ENCODE measurements around the gene CAPS2.

CAPS2 gene

GRCh38 chr12:75245108-75245507 is 85.0 kb downstream of the CAPS2 start:
- H3K27me3 ChIP-seq (ENCODE audit: insufficient read depth, insufficient read length) = no peaks in the 10 kb centered on the region
- DNase-seq (ENCODE audit: low read depth, low spot score) = no peak

GRCh38 chr12:75239987-75240386 is 90.1 kb downstream of the CAPS2 start:
- Histone ChIP-seq H3K36me3 (ENCODE audit: insufficient read depth, insufficient read length, low read length) (no peaks in the 10 kb centered on the region), H3K27me3 (ENCODE audit: insufficient read depth, insufficient read length) (no peaks in the 10 kb centered on the region), H3K4me3 (ENCODE audit: insufficient read length, low read depth) (no peak overlapping the region), H3K9me3 (ENCODE audit: insufficient read depth, low read length) (no peaks in the 10 kb centered on the region), H3K9ac (ENCODE audit: insufficient read length, low read depth) (no peak overlapping the region), H3K4me1 (ENCODE audit: insufficient read depth, insufficient read length) (no peaks in the 10 kb centered on the region)
- TF ChIP-seq YY1 (IDR thresholded peaks at IDR 0.05; ENCODE audit: insufficient read depth, insufficient read length) (no peak), ZNF274 (IDR thresholded peaks at IDR 0.05; ENCODE audit: low read depth, low read length) (no peak)
- no peak for DNase-seq (ENCODE audit: low read depth, low spot score)

More at GRCh38 chr12:75245108-75245507, 85.0 kb downstream of the CAPS2 start:
- Histone ChIP-seq H3K36me3 (ENCODE audit: insufficient read depth, insufficient read length, low read length) (no peaks in the 10 kb centered on the region), H3K4me3 (ENCODE audit: insufficient read length, low read depth) (no peak overlapping the region), H3K9ac (ENCODE audit: insufficient read length, low read depth) (no peak overlapping the region), H3K4me1 (ENCODE audit: insufficient read depth, insufficient read length) (no peaks in the 10 kb centered on the region), H3K9me3 (ENCODE audit: insufficient read depth, low read length) (no peaks in the 10 kb centered on the region)
- TF ChIP-seq ZNF274 (IDR thresholded peaks at IDR 0.05; ENCODE audit: low read depth, low read length) = no peak
- TF ChIP-seq SUZ12 (IDR thresholded peaks at IDR 0.05; ENCODE audit: extremely low read depth, insufficient read depth, insufficient read length) = no peak
- no peak for TF ChIP-seq YY1 (IDR thresholded peaks at IDR 0.05; ENCODE audit: insufficient read depth, insufficient read length)

GRCh38 chr12:75236206-75236605 is 93.9 kb downstream of the CAPS2 start:
- H3K4me1 ChIP-seq (ENCODE audit: insufficient read depth, insufficient read length) = no peaks in the 10 kb centered on the region
- no peak for DNase-seq (ENCODE audit: low read depth, low spot score)
- no peak for TF ChIP-seq ZNF274 (IDR thresholded peaks at IDR 0.05; ENCODE audit: low read depth, low read length)
- TF ChIP-seq SUZ12 (IDR thresholded peaks at IDR 0.05; ENCODE audit: extremely low read depth, insufficient read depth, insufficient read length) = no peak
- TF ChIP-seq YY1 (IDR thresholded peaks at IDR 0.05; ENCODE audit: insufficient read depth, insufficient read length) = no peak

GRCh38 chr12:75227132-75227531 is 103.0 kb downstream of the CAPS2 start:
- no peak for TF ChIP-seq YY1 (IDR thresholded peaks at IDR 0.05; ENCODE audit: insufficient read depth, insufficient read length)
- no peak for TF ChIP-seq ZNF274 (IDR thresholded peaks at IDR 0.05; ENCODE audit: low read depth, low read length)
- TF ChIP-seq SUZ12 (IDR thresholded peaks at IDR 0.05; ENCODE audit: extremely low read depth, insufficient read depth, insufficient read length) = no peak
- H3K9me3 ChIP-seq (ENCODE audit: insufficient read depth, low read length) = no peaks in the 10 kb centered on the region
- H3K27me3 ChIP-seq (ENCODE audit: insufficient read depth, insufficient read length) = no peaks in the 10 kb centered on the region
- H3K36me3 ChIP-seq (ENCODE audit: insufficient read depth, insufficient read length, low read length) = no peaks in the 10 kb centered on the region
- no peaks in the 10 kb centered on the region for H3K4me1 ChIP-seq (ENCODE audit: insufficient read depth, insufficient read length)
- no peak overlapping the region for H3K9ac ChIP-seq (ENCODE audit: insufficient read length, low read depth)
- DNase-seq (ENCODE audit: low read depth, low spot score) = no peak
- no peak overlapping the region for H3K4me3 ChIP-seq (ENCODE audit: insufficient read length, low read depth)

More at GRCh38 chr12:75236206-75236605, 93.9 kb downstream of the CAPS2 start:
- H3K9ac ChIP-seq (ENCODE audit: insufficient read length, low read depth) = no peak overlapping the region
- H3K27me3 ChIP-seq (ENCODE audit: insufficient read depth, insufficient read length) = no peaks in the 10 kb centered on the region
- H3K9me3 ChIP-seq (ENCODE audit: insufficient read depth, low read length) = no peaks in the 10 kb centered on the region
- H3K36me3 ChIP-seq (ENCODE audit: insufficient read depth, insufficient read length, low read length) = no peaks in the 10 kb centered on the region
- H3K4me3 ChIP-seq (ENCODE audit: insufficient read length, low read depth) = no peak overlapping the region
